Endothelial cell of umbilical vein (primary cell): ENCODE results near the gene VPS37D.

ENCODE experiments used
- CTCF ChIP-seq, 2 donors: IDR thresholded peaks; 1 replicate in 1 of 2; 2 replicates in 1 of 2; pipeline ENCODE4 v1.5.1; 2011; ENCODE audit warnings: low read length in 2 of 2, mild to moderate bottlenecking in 2 of 2, moderate library complexity in 2 of 2, control low read depth in 1 of 2, inconsistent platforms in 1 of 2, low read depth in 1 of 2; ENCODE audit not compliant: insufficient read depth in 1 of 2; ENCODE audit errors: extremely low read depth in 1 of 2
- MAX ChIP-seq: IDR thresholded peaks from 2 replicates; pipeline ENCODE4 v1.6.1; 2011; ENCODE audit not compliant: insufficient read depth, insufficient read length
- MYC ChIP-seq: IDR thresholded peaks from one replicate; pipeline ENCODE4 v1.6.1; 2011; ENCODE audit warnings: mild to moderate bottlenecking, low read depth, low read length
- POLR2A ChIP-seq: IDR thresholded peaks from 2 replicates; pipeline ENCODE4 v1.6.1; 2012; ENCODE audit warnings: low read depth, mild to moderate bottlenecking, control low read depth, low read length
- POLR2AphosphoS5 ChIP-seq: IDR thresholded peaks from 2 replicates; pipeline ENCODE4 v1.6.1; 2012; ENCODE audit warnings: low read depth, mild to moderate bottlenecking, control low read depth, low read length, moderate library complexity; ENCODE audit not compliant: insufficient read depth

DNA sequence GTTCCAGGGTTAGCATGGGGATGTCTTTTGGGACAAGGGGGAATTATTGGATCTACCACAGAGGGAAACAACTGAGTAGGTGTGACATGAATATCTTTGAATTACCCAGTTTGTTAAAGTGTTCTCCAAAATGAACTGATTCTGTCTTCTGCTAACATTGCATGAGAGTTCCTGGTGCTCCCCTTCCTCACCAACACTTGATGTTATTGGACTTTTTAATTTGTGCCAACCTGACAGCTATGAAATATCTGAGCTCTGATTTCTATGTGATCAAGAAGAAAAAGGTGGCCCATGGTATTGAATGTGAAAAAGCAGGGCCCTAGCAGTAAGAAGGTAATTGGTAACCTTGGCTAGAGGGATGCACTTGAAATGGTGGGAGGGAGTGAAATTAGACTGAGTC is 4.6 kb upstream of the VPS37D start:
- TF ChIP-seq POLR2A (no peak), POLR2AphosphoS5 (no peak), CTCF (IDR thresholded peaks at IDR 0.05; ENCODE audit: extremely low read depth in 1 of 2, insufficient read depth in 1 of 2, low read depth in 1 of 2, low read length in 2 of 2) (no peak), MAX (no peak), MYC (no peak)
